GM19324 (cell line): ENCODE data around the gene RFWD3.
A peak's percentile ranks its signal among the peaks of the same experiment; 100 is the strongest.

Experiments
- ATAC-seq: cut with Tn5 transposase; IDR thresholded peaks from one replicate; pipeline ENCODE4 v1.9.1; 2021; ENCODE audit warnings: mild to moderate bottlenecking, moderate library complexity; ENCODE audit not compliant: unreplicated experiment, low FRiP score

Gene RFWD3

GRCh38 chr16:74623214-74623838, 43.4 kb downstream of the RFWD3 start:
- no peak for ATAC-seq

- ATAC-seq = no peak
Observed at GRCh38 chr16:74622005-74622404, 44.7 kb downstream of the RFWD3 start.

- ATAC-seq = no peak
Observed at GRCh38 chr16:74617206-74617788, 49.4 kb downstream of the RFWD3 start.

GRCh38 chr16:74611721-74612120, 55.0 kb downstream of the RFWD3 start:
- ATAC-seq = no peak

GRCh38 chr16:74608944-74609343, 57.7 kb downstream of the RFWD3 start:
- no peak for ATAC-seq

- no peak for ATAC-seq
Observed at GRCh38 chr16:74608381-74608780, 58.3 kb downstream of the RFWD3 start.

GRCh38 chr16:74607962-74608356, 58.7 kb downstream of the RFWD3 start:
- ATAC-seq = no peak

- no peak for ATAC-seq
Observed at GRCh38 chr16:74607310-74607961, 59.2 kb downstream of the RFWD3 start.

GRCh38 chr16:74606521-74607309, 60.0 kb downstream of the RFWD3 start, which contains the start of gene GLG1:
TSS of gene GLG1 (minus strand) at chr16:74607114. CDS start at chr16:74607094, 20 bp downstream.
- ATAC-seq = peak; percentile 95

- no peak for ATAC-seq
Observed at GRCh38 chr16:74605746-74606520, 60.7 kb downstream of the RFWD3 start.

GRCh38 chr16:74605332-74605731, 61.3 kb downstream of the RFWD3 start:
- ATAC-seq = no peak

- ATAC-seq = no peak
Observed at GRCh38 chr16:74603848-74604247, 62.8 kb downstream of the RFWD3 start.

GRCh38 chr16:74601126-74601871, 65.4 kb downstream of the RFWD3 start:
- no peak for ATAC-seq

- ATAC-seq = no peak
Observed at GRCh38 chr16:74596586-74596985, 70.1 kb downstream of the RFWD3 start.

- no peak for ATAC-seq
Observed at GRCh38 chr16:74592847-74593246, 73.8 kb downstream of the RFWD3 start.

- ATAC-seq = no peak
Observed at GRCh38 chr16:74591876-74592650, 74.6 kb downstream of the RFWD3 start.

- no peak for ATAC-seq
Observed at GRCh38 chr16:74586948-74587347, 79.7 kb downstream of the RFWD3 start.

- no peak for ATAC-seq
Observed at GRCh38 chr16:74585846-74586443, 80.7 kb downstream of the RFWD3 start.
